ENCODE data around the gene PARD3B. TPM values are rescaled to one million over a fixed set of nuclear protein-coding genes. Genes with fewer than 3 reads are reported as not detected.

Gene PARD3B
- total and polyA plus RNA-seq, 2 of the 13 experiments (the other 11 are each of a cell fraction or from before 2014, with no cell fraction given): 0.71 to 2.3 TPM

- TF ChIP-seq PHF8 (CRISPR knock-in tag; IDR thresholded peaks at IDR 0.05) (no peak), ZNF782 (CRISPR knock-in tag; IDR thresholded peaks at IDR 0.05; ENCODE audit: borderline replicate concordance) (no peak), ZNF772 (CRISPR knock-in tag; IDR thresholded peaks at IDR 0.05) (no peak), FUBP1 (CRISPR knock-in tag; IDR thresholded peaks at IDR 0.05; ENCODE audit: borderline replicate concordance) (no peak)
Measured at GRCh38 chr2:205579335-205579734, 1034.1 kb downstream of the PARD3B start (continued).

- no peak overlapping the region for H2AFZ ChIP-seq (ENCODE audit: low read length)
- BruUV-seq (replicated peaks): no TSS peak
- intact Hi-C loops (cut with micrococcal nuclease; ENCODE audit: unreplicated experiment): no loop called here
- no peaks in the 10 kb centered on the region for H4K20me1 ChIP-seq (ENCODE audit: insufficient read depth, low read length)
- H3K4me2 ChIP-seq (ENCODE audit: low read depth, low read length): no peak overlapping the region
- 38% methylated on average over 8 of the region's 8 CpGs for WGBS (ENCODE audit: low lambda C conversion rate)
- in situ Hi-C loops (cut with HindIII; ENCODE audit: extremely low pct_ligation_motif_present, low pct_unique_long_range_greater_than_20kb): no loop called here
- ChIA-PET POLR2A (no interaction called here), CTCF (ENCODE audit: low intra/inter-chr PET ratio, low total read pairs) (no interaction called here)
- H3K27me3 ChIP-seq (ENCODE audit: control insufficient read depth in 1 of 2, insufficient read depth in 2 of 2, low read length in 2 of 2): no peaks in the 10 kb centered on the region
- no peak for DNase-seq (ENCODE audit: low spot score)
- FAIRE-seq: no peak
- H3K9ac ChIP-seq (ENCODE audit: insufficient read depth, low read depth, low read length): no peak overlapping the region
- no peak overlapping the region for H3K27ac ChIP-seq (ENCODE audit: extremely low read length, insufficient read depth, low read length)
- no peaks in the 10 kb centered on the region for H3K79me2 ChIP-seq (ENCODE audit: insufficient read depth, low read length)
- no peak for ATAC-seq
- H3K9me3 ChIP-seq (ENCODE audit: low read length): no peaks in the 10 kb centered on the region
- no peaks in the 10 kb centered on the region for H3K4me1 ChIP-seq (ENCODE audit: insufficient read depth, low read length)
- no peaks in the 10 kb centered on the region for H3K36me3 ChIP-seq (replicated peaks in 1 of 2; ENCODE audit: control insufficient read depth in 1 of 2, insufficient read depth in 2 of 2, low read length in 2 of 2)
- TF ChIP-seq NR1H2 (CRISPR knock-in tag; IDR thresholded peaks at IDR 0.05; ENCODE audit: borderline replicate concordance, low read depth) (no peak), SNRNP70 (IDR thresholded peaks at IDR 0.05; ENCODE audit: low read depth, low read length) (no peak), MATR3 (CRISPR knock-in tag; IDR thresholded peaks at IDR 0.05) (no peak), MXD1 (CRISPR knock-in tag; IDR thresholded peaks at IDR 0.05) (no peak), JDP2 (CRISPR knock-in tag; IDR thresholded peaks at IDR 0.05; ENCODE audit: borderline replicate concordance) (no peak), U2AF2 (IDR thresholded peaks at IDR 0.05; ENCODE audit: low read depth, low read length) (no peak), GATA4 (IDR thresholded peaks at IDR 0.05; ENCODE audit: borderline replicate concordance, low read depth) (no peak), ZNF546 (CRISPR knock-in tag; conservative IDR thresholded peaks at IDR 0.05) (no peak), ZNF34 (CRISPR knock-in tag; IDR thresholded peaks at IDR 0.05; ENCODE audit: borderline replicate concordance) (no peak), ZNF678 (CRISPR knock-in tag; IDR thresholded peaks at IDR 0.05) (no peak), ZNF800 (CRISPR knock-in tag; IDR thresholded peaks at IDR 0.05) (no peak), ZNF292 (CRISPR knock-in tag; IDR thresholded peaks at IDR 0.05; ENCODE audit: borderline replicate concordance, low read depth) (no peak), ATF1 (CRISPR knock-in tag; IDR thresholded peaks at IDR 0.05) (no peak)
- no peak overlapping the region for H3K4me3 ChIP-seq (replicated peaks in 1 of 3; ENCODE audit: insufficient read depth in 1 of 3, low read depth in 2 of 3, low read length in 3 of 3)
Measured at GRCh38 chr2:205580212-205580987, 1035.1 kb downstream of the PARD3B start.

All from HepG2 (cell line).